Measurements from ENCODE around the gene ZRANB2.

GRCh38 chr1:71030026-71030425 lies 50.8 kb downstream of the ZRANB2 start:
- no peak for TF ChIP-seq CTCF (IDR thresholded peaks at IDR 0.05)
- TF ChIP-seq POLR2AphosphoS5 (IDR thresholded peaks at IDR 0.05): no peak
- no peak for TF ChIP-seq POLR2A (IDR thresholded peaks at IDR 0.05)

All from breast epithelium (tissue), 3 donors.